Measurements from ENCODE around the gene PLCG1.

GRCh38 chr20:41111578-41111951 is 25.8 kb upstream of the PLCG1 start:
- no peak for TF ChIP-seq CTCF (IDR thresholded peaks at IDR 0.05)
- no peak for TF ChIP-seq ZFX (IDR thresholded peaks at IDR 0.05; ENCODE audit: borderline replicate concordance)

Measured in 22Rv1 (cell line).